GM19239 (cell line): ENCODE measurements around the gene CDYL.

Experiments used
- DNase-seq: peaks from one replicate; pipeline ENCODE4 v3.0.0; 2011; ENCODE audit warnings: low spot score; ENCODE audit not compliant: insufficient read length
- FAIRE-seq: peaks from 2 replicates; lab custom pipeline; 2011; peaks lifted over from hg19 to GRCh38; lab: Jason Lieb, UNC

The CDYL gene

GRCh38 chr6:4870821-4871494 is 94.8 kb downstream of the CDYL start:
- DNase-seq (no peak), FAIRE-seq (no peak)

DNA sequence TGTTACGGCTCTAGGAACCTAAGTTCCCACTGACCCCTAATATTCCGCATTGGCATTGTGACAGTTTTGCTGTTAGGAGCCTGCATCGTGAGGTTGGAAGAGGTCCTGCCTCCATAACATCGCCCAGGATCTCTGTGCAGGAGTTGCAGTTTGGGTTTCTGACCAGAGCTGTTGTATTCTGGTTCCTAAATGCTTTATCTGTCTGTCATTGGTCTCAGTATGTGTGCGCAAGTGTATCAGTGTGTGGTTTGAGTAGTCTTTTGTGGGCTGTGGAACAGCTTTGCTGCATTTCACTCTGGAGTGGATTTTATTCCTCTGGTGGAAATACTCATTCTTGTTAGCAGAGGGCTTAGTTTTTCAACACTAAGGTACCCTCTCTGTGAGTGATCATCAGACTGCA is 95.6 kb downstream of the CDYL start:
- FAIRE-seq (peak; percentile 49), DNase-seq (no peak)

DNA sequence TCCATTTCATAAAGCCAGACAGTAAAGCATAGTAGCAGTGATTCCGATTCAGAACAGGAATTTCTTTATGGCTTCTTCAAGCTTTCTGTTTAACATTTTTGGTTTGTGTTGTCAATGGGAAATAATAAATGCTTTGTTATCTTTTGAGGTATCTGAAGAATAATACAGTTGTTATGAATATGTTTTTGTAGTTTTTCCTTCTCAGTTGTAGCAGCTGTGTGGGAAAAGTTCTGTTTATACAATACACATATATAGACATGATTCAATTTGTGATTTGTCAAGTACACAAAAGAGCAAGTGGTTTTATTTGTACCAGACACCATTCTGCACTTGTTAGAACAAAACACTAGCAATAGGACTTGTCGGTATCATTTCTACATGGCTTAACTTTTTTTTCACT is 96.6 kb downstream of the CDYL start:
- FAIRE-seq (peak; percentile 37), DNase-seq (no peak)

GRCh38 chr6:4873928-4874327 is 97.7 kb downstream of the CDYL start:
- no peak for DNase-seq
- FAIRE-seq, result peak; percentile 14

DNA sequence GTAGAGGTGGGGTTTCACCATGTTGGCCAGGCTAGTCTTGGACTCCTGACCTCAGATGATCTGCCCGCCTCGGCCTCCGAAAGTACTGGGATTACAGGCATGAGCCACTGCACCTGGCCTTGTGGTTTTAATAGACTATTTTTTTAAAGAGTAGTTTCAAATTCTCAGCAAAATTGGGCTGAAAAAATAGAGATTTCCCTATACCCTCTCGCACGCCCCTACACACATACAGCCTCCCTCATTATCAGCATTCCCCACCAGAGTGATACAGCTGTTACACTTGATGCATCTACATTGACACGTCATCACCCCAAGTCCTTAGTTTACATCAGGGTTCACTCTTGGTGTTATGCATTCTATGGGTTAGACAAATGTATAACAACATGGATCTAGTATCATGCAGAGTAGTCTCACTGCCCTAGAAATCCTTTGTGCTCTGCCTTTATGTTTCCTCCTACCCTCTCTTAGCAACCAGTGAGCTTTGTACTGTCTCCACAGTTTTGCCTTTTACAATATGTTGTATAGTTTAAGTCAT is 103.6 kb downstream of the CDYL start:
- DNase-seq, result no peak
- FAIRE-seq, result peak; percentile 66

DNA sequence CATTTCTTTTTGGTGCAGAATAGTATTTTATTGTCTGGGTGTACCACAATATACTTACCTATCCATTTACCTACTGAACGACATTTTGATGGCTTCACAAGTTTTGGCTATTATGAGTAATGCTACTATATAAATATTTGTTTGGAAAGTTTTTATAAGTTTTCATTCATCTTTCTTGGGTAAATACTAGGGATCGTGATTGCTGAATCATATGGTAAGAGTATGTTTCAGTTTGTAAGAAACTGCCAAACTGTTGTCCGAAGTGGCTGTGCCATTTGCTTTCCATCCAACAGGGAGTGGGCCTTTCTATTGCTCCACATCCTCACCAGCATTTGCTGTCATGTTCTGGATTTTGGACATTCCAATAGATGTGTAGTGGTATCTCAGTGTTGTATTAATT is 104.2 kb downstream of the CDYL start:
- no peak for DNase-seq
- FAIRE-seq, result peak; percentile 78

GRCh38 chr6:4883298-4883697 is 107.1 kb downstream of the CDYL start:
- no peak for DNase-seq
- FAIRE-seq, result peak; percentile 4

DNA sequence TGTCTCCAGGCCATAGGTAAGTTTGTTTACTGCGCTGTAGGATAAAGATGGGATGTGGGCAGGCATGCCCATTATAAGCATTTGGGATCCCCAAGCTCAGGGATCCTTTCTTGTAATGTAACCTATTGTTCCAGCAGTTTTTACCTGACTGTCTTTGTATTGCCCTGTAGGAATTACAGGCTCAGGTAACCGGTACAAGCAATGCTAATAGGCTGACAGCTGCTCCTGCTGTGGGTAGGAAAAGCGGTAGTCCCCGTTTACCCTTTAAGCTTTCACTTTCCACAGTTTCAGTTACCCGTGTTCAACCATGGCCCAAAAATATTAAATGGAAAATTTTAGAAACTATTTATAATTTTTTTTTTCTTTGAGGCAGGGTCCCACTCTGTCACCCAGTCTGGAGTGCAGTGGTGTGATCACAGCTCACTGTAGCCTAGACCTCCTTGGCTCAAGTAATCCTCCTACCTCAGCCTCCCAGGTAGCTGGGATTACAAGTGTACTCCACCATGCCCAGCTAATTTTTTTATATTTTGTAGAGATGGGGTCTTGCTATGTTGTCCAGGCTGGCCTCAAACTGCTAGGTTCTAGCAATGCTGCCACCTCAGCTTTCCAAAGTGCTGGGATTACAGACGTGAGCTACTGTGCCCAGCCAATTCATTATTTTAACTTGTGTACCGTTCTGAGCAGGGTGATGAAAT is 108.6 kb downstream of the CDYL start:
- DNase-seq (no peak), FAIRE-seq (no peak)

- DNase-seq (no peak), FAIRE-seq (peak; percentile 21)
These were observed 109.2 kb downstream of the CDYL start for GRCh38 chr6:4885341-4885933.

GRCh38 chr6:4888841-4889240 is 112.6 kb downstream of the CDYL start:
- FAIRE-seq (no peak), DNase-seq (no peak)

- DNase-seq (no peak), FAIRE-seq (peak; percentile 58)
These were observed 113.5 kb downstream of the CDYL start for GRCh38 chr6:4889701-4890100.

DNA sequence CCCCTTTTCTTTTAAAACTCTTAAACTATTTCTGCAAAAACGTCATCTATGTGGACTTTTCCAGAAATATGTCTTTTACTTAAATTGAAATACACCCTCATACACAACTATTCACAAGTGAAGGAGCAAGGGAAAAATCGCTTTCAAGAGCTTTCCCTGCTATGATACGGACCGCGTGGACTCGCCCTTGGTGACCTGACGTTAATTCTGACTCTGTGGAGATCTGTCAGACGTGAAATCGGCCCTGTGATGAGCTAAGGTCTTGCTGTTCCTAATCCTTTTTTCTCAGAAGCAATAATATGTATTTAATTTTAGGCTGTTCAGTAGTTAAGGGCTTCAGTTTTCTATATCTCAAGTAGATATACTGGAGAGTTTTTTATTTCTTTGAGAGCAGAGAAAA is 114.0 kb downstream of the CDYL start:
- DNase-seq (no peak), FAIRE-seq (no peak)

GRCh38 chr6:4890627-4891026 is 114.4 kb downstream of the CDYL start:
- FAIRE-seq (no peak), DNase-seq (no peak)

GRCh38 chr6:4891141-4891540 is 114.9 kb downstream of the CDYL start:
- no peak for FAIRE-seq
- no peak for DNase-seq

- DNase-seq, result no peak
- FAIRE-seq, result no peak
These were observed 116.7 kb downstream of the CDYL start for GRCh38 chr6:4892785-4893485.

DNA sequence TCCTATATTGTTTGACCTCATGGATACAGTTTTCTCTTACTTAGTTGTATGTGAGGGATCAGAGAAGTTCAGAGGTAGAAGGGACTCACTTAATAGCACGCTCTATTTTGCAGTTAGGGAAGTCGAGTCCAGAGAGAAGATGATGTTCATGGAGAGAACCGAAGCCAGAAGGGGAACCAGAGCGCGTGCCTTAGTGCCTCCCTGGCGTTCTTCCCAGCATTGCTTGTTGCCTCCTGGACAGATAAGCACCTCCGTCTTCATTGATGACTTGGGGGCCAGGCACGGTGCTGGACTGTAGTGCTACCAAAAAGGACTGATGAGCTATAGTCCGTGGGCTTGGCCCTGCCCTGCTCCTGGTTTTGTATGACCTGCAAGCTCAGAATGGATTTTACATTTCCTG is 117.8 kb downstream of the CDYL start:
- DNase-seq, result no peak
- FAIRE-seq, result no peak

DNA sequence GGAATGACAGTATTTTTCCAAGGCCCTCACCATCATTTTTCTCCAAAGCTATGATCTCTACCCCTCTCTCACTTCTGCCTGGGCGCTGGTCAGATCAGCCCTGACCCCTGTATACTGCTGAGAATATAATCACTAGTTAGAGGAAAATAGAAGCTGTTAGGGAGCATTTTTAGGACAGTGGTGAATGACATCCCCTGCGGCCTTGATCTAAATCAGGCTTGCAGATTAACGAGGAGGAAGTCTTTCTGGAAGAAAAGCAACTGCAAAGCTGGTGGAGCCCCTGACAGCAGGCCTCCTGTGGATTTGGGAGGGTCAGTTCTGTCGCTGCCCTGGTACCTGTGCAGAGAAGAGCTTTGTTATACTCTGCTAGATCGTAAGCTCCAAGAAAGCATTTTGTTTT is 119.8 kb downstream of the CDYL start:
- FAIRE-seq (no peak), DNase-seq (no peak)

DNA sequence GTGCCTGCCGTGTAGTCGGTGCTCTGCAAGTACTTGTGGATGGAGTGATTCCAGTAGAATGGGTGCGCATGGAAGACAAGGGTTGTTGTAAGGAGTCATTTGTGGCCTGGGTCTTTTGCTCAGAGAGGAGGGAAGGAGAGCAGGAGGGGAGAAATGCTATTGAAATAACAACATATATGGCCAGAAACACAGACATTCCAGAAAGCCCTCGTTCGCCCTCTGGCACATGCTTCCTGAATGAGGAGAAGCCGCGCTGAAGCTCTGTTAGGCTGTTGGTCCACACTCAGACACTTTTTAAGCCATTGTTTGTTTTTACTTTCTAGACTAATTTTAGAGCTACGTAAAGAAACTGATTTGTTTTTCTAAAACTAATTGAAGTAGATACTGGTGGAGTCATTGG is 120.2 kb downstream of the CDYL start:
- peak; percentile 8 for FAIRE-seq
- no peak for DNase-seq

DNA sequence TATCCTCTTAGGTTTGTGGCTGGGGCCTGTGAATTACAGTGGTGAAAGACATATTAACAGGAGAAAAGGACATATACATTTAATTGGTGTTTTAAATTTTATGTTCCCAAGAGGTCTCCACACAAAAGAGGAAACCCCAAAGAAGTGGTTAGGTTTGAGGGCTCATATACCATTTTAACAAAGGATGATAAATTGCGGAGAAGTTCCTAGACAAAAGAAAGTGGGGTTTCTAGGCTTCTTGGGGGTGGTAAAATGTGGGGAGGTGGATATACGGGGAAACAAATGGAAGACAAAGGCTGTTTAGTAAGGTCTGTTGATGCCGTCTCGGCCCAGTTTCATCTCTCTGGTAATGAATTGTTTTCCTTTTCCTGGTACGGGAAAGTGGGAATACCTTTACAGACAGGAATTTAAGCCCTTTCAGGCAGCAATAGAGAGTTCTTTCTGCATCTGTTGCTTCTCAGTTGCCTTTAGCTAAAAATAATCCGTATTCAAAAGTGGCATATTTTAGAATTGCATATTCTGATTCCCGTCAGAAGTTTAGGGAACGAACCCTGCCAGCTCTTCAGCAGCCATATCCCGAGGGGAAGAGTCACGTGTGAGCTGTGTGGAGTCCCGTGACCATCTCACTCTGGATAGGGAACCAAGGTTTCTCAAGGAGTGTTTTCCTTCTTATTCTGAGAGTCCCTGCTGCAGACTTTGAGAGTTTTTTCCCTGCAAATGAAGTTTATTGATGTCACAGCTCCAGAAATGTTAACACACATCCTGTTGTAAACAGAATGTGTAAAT is 123.2 kb downstream of the CDYL start:
- DNase-seq (no peak), FAIRE-seq (peak; percentile 76)
